VCaP (cell line): ENCODE measurements around the gene MTMR12.

Experiments used
- H3K27ac ChIP-seq: fragments of 450-650 bp; 2 replicates; pipeline ENCODE4 v1.5.1; 2017
- CTCF ChIP-seq: fragments of 450-650 bp; conservative IDR thresholded peaks from 2 replicates; pipeline ENCODE4 v1.5.1; 2017; ENCODE audit warnings: mild to moderate bottlenecking, moderate library complexity

Gene MTMR12

GRCh38 chr5:32312595-32313332 lies at the start of gene MTMR12:
Gene MTMR12 (minus strand): TSS chr5:32312939. CDS start chr5:32312838, 101 bp downstream.
- H3K27ac ChIP-seq: peak within 1 kb of the TSS; percentile 94

GRCh38 chr5:32362527-32362926 lies 49.8 kb upstream of the MTMR12 start:
- no peak overlapping the region for H3K27ac ChIP-seq
- no peak for TF ChIP-seq CTCF

More at GRCh38 chr5:32312595-32313332, at the start of gene MTMR12:
- no peak; the same call in 1 of the 2 replicates for TF ChIP-seq CTCF

- TF ChIP-seq CTCF: no peak
- H3K27ac ChIP-seq: no peak overlapping the region
These were observed 48.2 kb upstream of the MTMR12 start for GRCh38 chr5:32360906-32361305.

GRCh38 chr5:32358611-32359010 lies 45.9 kb upstream of the MTMR12 start:
- no peak for TF ChIP-seq CTCF
- no peak overlapping the region for H3K27ac ChIP-seq

GRCh38 chr5:32357658-32358057 lies 44.9 kb upstream of the MTMR12 start:
- no peak overlapping the region for H3K27ac ChIP-seq
- no peak for TF ChIP-seq CTCF

GRCh38 chr5:32355686-32356085 lies 42.9 kb upstream of the MTMR12 start:
- H3K27ac ChIP-seq: no peak overlapping the region
- no peak for TF ChIP-seq CTCF

GRCh38 chr5:32353420-32353819 lies 40.7 kb upstream of the MTMR12 start:
- TF ChIP-seq CTCF: no peak

More at GRCh38 chr5:32353420-32353819, 40.7 kb upstream of the MTMR12 start:
- no peak overlapping the region for H3K27ac ChIP-seq
